Retina (tissue), 1 donor: ENCODE data around the gene CFAP45.
"Not testable (repeated sequence)": the region's sequence is repeated elsewhere in the genome, so short reads cannot be mapped to it uniquely, and the experiment has no call there.

ENCODE experiments used
- DNase-seq: peaks from one replicate; pipeline ENCODE4 v3.0.0-alpha.2; 2016

Gene CFAP45

GRCh38 chr1:159900755-159901360 is 893 bp upstream of the CFAP45 start:
- DNase-seq, result peak; percentile 31

GRCh38 chr1:159899634-159900033 is 331 bp downstream of the CFAP45 start:
- DNase-seq, result not testable (repeated sequence)

DNA sequence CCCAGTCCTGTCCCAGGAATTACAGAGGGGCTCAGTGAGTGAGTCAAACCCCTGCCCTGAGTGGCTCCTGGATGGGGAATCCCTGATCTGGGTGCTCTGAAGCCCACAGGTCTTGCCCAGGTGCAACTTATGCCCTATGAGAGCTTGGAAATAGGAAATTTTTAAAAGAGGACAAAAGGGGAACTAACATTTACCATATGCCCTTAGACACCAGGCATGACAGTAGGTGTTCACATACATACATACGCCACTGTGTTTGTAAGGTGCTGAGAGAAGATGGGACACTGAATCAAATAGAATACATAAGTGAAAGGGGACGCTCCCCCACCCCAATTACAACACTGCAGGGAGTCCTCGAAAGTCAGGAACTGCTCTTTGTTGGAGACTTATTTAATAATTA is 1.4 kb downstream of the CFAP45 start:
- DNase-seq, result no peak

DNA sequence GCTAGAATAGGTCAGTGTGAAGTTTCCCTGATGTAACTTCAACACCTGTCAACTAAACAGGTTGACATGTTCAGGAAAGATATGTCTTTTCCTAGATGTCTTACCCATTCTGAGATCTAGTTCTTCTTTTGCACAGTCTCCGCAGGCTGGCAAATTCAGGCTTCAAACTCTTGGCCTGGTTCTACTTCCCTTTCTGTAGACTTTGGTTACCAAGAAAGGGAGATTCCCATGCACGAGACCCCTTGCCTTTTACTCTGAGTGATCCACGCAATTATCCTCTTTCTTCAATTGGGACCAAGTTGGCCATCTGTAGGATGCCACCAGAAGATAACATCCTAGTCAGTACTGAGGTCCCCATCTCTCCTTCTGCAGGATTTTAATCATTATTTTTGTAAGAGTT is 2.0 kb downstream of the CFAP45 start:
- DNase-seq, result no peak

DNA sequence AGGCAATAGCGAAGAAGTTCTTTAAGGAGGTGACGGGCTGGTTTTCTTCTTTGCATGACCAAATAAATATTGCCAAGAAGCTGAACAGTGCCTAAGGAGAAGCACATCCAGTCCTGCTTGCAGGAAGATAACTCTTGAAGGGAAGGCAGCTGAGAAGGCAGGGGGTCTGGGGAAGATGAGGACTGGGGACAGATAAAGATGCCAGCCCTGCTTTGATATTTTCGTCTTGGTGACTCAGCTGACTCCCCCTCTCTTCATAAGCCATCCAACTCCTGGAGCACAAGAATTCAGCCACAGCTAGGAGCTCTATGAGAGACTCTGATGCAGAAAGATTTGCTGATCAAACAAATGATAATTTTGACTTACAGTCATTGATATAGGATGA is 3.4 kb downstream of the CFAP45 start:
- DNase-seq, result no peak

- no peak for DNase-seq
These were observed 4.0 kb downstream of the CFAP45 start for GRCh38 chr1:159895836-159896545.

DNA sequence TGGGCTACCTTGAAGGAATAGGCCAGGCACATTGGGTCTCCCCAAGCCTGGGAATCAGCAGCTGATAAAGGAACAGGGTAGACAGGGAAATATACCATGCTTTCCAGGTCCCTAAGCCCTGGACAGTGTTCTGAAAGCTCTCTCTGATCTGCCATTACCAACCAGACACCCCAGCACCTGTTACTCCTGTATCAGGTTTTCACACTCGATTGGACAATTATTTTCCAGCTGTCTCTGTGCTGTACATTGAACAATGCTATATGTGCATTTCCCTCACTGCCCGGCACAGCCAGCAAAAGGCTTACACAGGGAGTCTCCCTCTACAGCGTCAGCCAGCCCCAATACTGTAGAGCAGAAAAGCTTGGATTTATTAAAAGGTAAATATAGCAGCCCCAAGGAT is 4.7 kb downstream of the CFAP45 start:
- DNase-seq, result no peak

DNA sequence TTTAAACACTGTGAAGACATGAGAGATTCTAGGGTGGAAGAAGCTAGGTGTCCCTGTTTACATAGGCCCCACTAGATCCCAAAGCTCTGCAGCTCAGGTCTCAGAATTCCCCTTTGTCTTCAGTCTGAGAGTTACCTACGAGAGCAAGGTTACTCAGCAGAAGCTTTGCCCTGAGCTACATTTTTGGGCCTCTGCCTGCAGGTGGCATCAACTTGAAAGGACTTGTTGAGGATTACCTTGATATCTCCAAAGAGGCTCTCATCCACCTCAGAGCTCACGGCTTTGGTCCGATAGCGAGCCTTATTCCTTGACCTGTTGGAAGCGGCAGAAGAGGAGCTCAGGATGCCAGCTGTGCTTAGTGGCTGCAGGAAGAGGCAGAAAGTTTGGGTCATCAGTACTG is 7.0 kb downstream of the CFAP45 start:
- DNase-seq, result no peak

DNA sequence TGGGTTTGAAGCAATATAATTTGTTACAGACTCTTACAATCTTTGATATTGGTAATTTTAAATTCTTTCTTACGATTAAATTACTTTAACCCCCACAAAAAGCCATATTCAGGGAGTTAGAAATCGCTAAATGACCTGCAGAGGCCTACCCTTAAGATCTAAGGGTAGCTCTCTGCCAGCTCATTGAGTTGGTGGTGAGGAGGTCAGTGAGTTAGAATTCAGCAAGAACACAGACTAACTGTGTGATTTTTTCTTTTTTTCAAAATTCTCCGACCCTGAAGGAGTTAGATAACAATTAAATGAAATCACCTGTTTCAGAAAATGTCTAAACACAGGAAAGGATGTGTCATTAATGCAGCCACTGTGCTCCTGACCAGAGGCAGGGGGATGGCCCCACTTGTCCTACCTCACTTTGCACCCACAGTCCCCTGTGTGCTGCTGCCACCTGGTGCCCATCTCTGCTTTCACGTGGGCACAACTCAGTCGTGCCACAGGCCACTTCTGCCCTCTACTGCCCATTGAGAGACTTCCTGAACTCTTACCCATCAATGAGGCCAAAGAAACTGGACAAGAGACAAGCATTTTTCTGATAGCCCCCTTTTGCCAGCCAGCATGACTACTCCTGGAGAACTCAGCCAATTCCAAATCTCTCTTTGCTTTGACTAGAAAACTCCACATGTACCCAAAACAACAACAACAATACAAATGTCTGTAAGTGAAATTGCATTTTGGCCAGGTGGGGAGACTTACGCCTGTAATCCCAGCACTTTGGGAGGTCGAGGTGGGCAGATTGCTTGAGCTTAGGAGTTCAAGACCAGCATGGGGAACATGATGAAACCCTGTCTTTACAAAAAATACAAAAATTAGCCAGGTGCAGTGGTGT is 8.4 kb downstream of the CFAP45 start:
- DNase-seq, result peak; percentile 72

GRCh38 chr1:159890390-159890789 is 9.6 kb downstream of the CFAP45 start:
- no peak for DNase-seq

GRCh38 chr1:159889821-159890252 is 10.1 kb downstream of the CFAP45 start:
- no peak for DNase-seq

GRCh38 chr1:159889202-159889601 is 10.8 kb downstream of the CFAP45 start:
- DNase-seq, result no peak

GRCh38 chr1:159884296-159884695 is 15.7 kb downstream of the CFAP45 start:
- no peak for DNase-seq

DNA sequence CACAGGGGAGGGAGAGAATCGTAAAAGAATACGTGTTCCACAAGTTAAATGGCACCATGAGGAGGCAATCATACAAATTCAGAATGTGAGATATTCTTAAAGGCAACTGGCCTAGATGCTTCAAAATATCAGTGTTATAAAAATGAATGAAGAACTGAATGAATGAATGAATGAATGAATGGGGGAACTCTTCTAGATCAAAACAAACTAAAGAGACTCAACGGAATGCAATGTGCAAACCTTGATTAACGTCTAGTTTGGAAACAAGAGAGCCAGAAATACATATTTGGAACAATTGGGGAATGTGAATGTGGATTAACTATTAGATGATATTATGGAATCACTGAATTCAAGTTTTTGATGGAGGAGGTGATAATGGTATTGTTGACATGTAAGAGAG is 16.8 kb downstream of the CFAP45 start:
- no peak for DNase-seq

GRCh38 chr1:159882527-159882862 is 17.5 kb downstream of the CFAP45 start:
- DNase-seq, result no peak

GRCh38 chr1:159881622-159882526 is 18.1 kb downstream of the CFAP45 start:
- no peak for DNase-seq

DNA sequence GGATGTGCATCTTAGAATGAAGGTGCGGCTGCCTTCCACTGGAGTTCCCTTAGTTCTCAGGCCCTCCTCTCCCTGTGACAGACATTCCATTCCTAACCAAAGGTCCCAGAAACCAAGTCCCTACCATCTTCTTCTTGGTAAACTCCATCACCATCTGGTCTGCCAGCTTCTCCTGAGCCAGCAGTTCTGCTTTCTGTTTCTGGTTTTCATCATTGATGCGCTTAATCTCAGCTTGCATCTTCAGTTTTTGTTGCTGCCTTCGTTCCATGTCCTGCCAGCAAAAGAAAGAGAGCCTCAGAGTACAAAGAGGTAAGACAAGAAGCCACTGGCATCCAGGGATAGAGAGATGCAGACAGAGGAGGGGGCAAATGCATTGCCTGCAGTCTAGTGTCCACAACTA is 19.5 kb downstream of the CFAP45 start:
- DNase-seq, result no peak

DNA sequence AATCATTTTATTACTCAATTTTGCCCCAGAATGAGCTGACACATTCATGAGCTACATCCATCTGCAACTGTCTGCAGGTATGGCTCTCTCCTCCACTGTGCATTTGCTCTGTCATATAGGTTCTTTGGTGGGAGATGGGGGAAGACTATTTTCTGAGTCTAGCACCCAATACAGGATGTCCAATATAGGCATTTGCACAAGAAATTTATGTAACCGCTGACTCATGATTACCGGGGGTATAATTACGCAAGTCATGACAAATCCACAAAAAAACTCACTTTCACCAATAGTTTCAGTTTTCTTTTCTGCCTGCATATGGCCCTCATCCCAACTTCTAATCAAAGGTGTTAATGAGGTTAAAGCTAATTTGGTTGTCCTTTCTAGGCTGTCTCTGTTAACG is 20.0 kb downstream of the CFAP45 start:
- no peak for DNase-seq

- no peak for DNase-seq
These were observed 20.8 kb downstream of the CFAP45 start for GRCh38 chr1:159879136-159879535.

GRCh38 chr1:159877695-159878444 is 22.1 kb downstream of the CFAP45 start:
- no peak for DNase-seq

DNA sequence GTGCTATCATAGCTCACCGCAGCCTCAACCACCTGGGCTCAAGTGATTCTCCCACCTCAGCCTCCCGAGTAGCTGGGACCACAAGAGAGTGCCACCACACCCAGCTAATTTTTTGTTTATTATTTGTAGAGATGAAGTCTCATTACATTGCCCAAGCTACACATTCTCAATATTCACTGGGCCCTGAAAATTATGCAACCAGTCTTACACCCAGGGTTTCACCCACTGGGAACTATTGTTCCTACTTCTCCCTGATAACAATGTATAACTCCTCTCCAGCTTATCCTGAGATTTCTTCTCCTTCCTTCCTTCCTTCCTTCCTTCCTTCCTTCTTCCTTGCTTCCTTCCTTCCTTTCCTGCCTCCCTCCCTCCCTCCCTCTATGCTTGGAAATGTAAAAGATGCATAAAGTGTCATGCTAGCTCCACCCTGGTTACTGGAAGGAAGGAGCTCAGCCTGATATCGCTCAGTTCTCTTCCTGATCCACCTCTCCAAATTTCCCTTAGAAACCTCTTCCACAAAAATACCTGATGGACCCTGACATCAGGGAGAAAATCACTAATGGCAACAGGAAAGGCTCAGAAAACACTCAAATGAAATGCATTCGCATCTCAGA is 26.3 kb downstream of the CFAP45 start:
- no peak for DNase-seq

GRCh38 chr1:159872891-159873290 is 27.1 kb downstream of the CFAP45 start:
- no peak for DNase-seq
